GM19035 (cell line): ENCODE data around the gene DESI1.
"Not testable (repeated sequence)": the region's sequence is repeated elsewhere in the genome, so short reads cannot be mapped to it uniquely, and the experiment has no call there.

Source experiments
- ATAC-seq: cut with Tn5 transposase; IDR thresholded peaks from one replicate; pipeline ENCODE4 v1.9.1; 2021; ENCODE audit not compliant: unreplicated experiment

Gene DESI1

GRCh38 chr22:41589391-41590241, 31.2 kb downstream of the DESI1 start, which contains the start of gene PMM1:
PMM1 (minus strand) TSS chr22:41589840; CDS start chr22:41589805, 35 bp downstream.
- ATAC-seq, result peak; percentile 87

DNA sequence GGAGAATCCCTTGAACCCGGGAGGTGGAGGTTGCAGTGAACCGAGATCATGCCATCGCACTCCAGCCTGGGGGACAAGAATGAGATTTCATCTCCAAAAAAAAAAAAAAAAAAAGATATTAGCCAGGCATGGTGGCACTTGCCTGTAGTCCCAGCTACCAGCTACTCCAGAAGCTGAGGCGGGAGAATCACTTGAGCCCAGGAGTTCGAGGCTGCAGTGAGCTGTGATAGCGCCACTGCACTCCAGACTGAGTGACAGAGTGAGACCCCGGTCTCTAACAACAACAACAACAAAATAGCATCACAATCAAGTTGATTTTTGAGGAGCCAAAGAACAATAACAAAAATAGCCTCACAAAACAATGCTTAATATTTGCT, 33.5 kb downstream of the DESI1 start:
- no peak for ATAC-seq

- no peak for ATAC-seq
Measured at GRCh38 chr22:41585898-41586297, 34.9 kb downstream of the DESI1 start.

DNA sequence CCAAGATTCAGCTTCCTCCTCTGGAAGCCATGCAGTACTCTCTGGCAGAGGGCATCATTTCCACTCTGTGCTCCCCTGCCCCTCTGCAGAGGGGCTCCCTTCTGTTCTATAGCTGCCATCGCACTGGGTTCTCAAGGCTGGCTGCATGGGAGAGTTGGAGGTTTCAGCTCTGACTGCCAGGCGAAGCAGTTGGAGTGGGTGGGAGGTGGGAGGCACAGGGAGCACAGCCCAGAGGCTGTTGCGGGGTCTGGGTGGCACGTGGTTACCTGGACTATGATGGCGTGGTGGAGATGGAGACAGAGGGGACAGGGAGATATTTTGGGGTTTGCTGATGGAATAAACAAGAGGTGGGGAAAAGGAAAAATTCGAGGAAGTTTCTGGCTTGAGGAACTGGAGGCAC, 36.0 kb downstream of the DESI1 start:
- ATAC-seq, result no peak

GRCh38 chr22:41582694-41583093, 38.1 kb downstream of the DESI1 start:
- ATAC-seq, result no peak

GRCh38 chr22:41579997-41580355, 40.9 kb downstream of the DESI1 start:
- no peak for ATAC-seq

- ATAC-seq, result no peak
Measured at GRCh38 chr22:41579297-41579996, 41.4 kb downstream of the DESI1 start.

DNA sequence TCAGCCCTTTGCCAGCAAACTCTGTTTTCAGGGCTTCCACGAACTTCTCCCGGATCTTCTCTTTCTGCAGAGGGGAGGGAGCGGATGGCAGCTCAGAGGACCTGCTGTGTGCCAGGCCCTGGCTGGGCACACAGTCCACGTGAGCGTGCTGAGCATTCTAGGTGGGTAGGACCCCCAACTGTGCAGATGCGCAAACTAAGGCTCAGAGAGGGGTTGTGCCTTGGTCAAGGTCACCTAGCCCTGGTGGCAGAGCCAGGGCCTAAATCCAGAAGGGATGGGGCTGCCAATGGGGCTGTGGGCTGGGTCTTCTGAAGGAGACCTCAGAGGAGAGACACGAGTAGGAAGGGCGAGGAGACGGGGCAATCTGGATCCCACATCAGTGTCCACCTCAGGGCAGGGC, 42.0 kb downstream of the DESI1 start:
- no peak for ATAC-seq

DNA sequence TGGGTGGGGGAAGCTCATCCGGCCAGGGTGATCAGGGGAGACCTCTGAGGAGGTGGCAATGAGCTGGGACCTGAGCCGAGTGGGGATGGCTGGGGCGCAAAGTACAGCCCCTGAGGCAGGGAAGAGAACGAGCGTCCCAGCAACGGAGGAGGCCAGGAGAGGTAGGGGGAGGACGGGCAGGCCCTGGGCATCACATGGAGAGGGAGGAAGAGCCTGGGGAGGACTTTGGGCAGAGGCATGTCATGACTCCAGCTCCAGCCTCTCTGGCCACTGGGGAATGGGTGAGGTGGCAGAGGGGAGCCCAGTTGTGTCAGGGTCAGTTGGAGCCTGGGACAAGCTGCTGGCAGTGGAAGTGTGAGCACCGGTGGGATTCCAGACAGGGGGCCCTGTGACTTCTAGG, 42.7 kb downstream of the DESI1 start:
- no peak for ATAC-seq

- ATAC-seq, result no peak
Measured at GRCh38 chr22:41576877-41577276, 44.0 kb downstream of the DESI1 start.

DNA sequence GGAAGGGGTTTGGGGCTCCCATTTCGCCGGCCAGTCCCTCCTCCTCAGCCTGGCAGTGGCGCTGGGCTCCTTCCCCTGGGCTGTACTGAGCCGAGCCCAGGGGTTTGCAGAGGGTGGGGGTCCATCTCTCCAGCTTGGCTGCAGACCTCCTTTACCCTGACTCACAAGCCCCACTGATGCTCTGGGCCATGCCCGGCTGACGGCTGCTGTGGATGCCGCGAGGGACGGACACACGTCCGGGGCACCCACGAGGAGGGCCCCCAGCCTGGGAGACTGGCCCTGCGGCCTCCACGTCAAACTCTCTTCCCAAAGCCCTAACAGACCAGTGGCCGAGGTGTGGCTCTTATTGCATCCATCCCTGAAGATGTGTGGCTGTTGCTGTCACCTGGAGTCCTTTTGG, 45.3 kb downstream of the DESI1 start:
- no peak for ATAC-seq

- ATAC-seq, result no peak
Measured at GRCh38 chr22:41574847-41575381, 45.9 kb downstream of the DESI1 start.

- no peak for ATAC-seq
Measured at GRCh38 chr22:41573677-41574076, 47.2 kb downstream of the DESI1 start.

DNA sequence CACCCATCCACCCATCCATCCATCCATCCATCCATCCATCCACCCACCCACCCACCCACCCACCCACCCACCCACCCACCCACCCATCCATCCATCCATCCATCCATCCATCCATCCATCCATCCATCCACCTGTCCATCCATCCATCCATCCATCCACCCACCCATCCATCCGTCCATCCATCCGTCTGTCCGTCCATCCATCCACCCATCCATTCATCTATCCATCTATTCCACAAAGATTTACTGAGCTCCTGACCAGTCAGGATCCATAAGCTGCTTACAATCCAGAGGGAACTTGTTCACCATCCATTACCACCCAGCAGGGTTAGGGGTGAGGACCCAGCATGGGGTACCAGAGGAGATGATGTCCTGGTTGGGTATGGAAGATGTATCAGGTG, 48.5 kb downstream of the DESI1 start:
- ATAC-seq, result not testable (repeated sequence)

DNA sequence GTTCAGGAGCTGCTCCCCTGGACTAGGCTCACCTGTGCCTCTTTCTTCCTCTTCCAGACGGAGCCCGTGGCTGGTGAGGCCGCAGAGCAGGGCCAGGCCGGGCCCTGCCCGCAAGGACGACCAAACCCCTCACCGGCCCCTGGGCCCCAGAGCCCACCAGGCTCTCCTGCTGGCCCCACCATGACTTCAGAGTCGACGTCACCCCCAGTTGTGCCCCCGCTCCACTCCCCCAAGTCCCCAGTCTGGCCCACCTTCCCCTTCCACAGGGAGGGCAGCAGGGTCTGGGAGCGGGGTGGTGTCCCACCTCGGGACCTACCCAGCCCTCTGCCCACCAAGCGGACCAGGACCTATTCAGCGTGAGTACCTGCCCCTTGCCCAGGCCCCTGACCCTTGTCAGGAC, 49.1 kb downstream of the DESI1 start:
- no peak for ATAC-seq

DNA sequence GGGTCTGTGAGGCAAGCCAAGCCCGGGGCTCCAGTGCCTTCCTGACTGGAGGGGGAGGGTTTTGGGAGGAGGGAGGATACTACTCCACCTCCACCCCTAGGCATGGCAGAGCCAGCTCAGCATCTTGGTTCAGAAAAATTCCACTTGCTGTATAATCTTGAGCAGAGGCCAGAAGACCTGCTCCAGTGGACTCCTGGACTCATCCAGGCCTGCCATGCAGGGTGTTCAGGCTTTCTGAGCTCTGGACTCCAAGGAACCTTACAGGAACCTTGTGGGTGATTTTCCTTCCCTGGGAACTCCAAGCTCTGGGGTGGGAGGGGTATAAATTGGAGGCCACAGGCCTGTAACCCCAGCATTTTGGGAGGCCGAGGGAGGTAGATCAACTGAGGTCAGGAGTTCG, 50.6 kb downstream of the DESI1 start:
- no peak for ATAC-seq

DNA sequence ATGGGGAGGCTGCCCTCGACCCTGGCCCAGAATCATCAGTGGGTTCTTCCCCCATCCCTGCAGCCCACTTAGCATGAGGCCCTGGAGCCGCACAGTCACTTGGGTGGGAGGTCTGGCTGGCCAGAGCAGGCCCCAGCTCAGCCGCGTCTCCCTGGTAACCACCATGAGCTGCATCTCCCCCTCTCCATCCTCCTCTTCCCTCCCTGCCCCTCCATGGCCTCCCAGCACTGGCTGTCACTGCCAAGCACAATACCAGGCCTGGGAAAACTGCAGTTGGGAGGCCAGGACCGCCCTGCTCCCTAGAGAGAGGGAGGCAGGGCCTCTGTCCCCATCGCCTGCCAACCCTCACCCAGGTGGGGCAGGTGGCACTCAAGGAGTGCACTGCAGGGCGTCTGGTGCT, 52.0 kb downstream of the DESI1 start:
- no peak for ATAC-seq

DNA sequence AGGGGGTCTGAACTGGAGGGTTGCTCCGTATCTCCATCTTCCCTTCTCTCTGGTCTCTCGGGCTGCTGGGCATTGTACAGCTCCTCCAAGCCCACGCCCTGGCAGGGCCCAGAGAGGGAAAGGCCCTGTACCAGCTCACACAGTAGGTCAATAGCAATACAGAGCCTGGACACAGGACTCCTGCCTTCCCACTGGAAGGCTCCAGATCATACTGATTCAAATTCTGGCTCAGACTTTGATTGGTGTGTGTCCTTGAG, 53.4 kb downstream of the DESI1 start:
- no peak for ATAC-seq

- ATAC-seq, result no peak
Measured at GRCh38 chr22:41565403-41566054, 55.3 kb downstream of the DESI1 start.

GRCh38 chr22:41564563-41564962, 56.3 kb downstream of the DESI1 start:
- no peak for ATAC-seq

DNA sequence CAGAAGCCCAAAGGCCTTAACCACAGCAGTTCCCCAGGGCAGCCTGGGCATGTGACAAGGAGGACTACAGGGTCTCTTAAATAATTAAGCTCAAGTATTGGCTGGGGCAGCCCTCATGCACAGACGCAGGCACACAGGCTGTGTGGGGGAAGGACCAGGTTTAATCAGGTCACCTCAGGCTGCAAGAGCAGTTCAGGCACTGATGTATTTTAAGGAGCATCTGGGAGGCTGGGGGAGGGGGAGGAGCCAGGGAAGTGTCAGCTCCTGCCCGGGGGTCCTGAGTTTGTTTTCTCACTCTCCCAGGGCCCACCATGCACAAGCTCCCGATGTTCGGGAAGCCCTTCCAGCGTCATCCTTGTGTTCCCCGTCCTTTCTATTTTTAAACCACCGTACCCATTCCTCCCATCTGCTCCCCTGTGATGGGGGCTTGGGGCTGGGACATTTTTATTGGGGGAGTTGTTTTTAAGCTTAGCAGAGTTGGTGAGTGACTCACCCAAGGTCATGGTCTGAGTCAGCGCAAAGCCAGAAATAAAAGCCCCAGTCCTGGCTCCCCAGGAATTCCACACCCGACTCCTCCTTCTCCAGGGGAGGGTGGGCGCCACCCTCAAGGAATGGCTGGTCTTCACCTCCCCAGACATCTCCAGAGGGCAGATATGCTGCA, 57.7 kb downstream of the DESI1 start:
- no peak for ATAC-seq
